A549 (cell line): ENCODE measurements around the gene SLC39A5. TPM values are rescaled to one million over a fixed set of nuclear protein-coding genes. Genes with fewer than 3 reads are reported as not detected.

Experiments
- ATAC-seq, 2 experiments: fragments of 200-7000 bp in 1 of 2; fragments of >200 bp in 1 of 2; cut with Nextera tagmentation in 1 of 2; cut with Tn5 transposase in 1 of 2; 3 replicates each; pipeline versions ENCODE4 v1.8.0 to v1.9.1; 2018 to 2020; ENCODE audit warnings: mild to moderate bottlenecking in 1 of 2, moderate library complexity in 1 of 2
- CTCF ChIA-PET: fragments of 300-600 bp; sonication (Branson Sonifier 250); formaldehyde crosslinking; extraction: SDS; loops from one replicate; lab custom pipeline; 2021; ENCODE audit warnings: antibody characterized with exemption, inconsistent platforms; lab: Yijun Ruan, JAX
- POLR2A ChIA-PET: fragments of 350-600 bp; formaldehyde crosslinking; extraction: SDS; loops from one replicate; lab custom pipeline; 2021; ENCODE audit warnings: antibody characterized with exemption, inconsistent platforms; lab: Yijun Ruan, JAX
- DNase-seq, 2 experiments: peaks; one replicate each; pipeline versions ENCODE4 v3.0.0 to v3.0.0-alpha.2; 2011 to 2016; ENCODE audit warnings: low read depth in 1 of 2, low spot score in 1 of 2
- FAIRE-seq: peaks from 2 replicates; lab custom pipeline; 2011; peaks lifted over from hg19 to GRCh38; lab: Jason Lieb, UNC
- H3K27ac ChIP-seq, 2 experiments: fragments of >200 bp; sonication (Bioruptor Twin); formaldehyde crosslinking; 3 replicates each; pipeline ENCODE4 v1.5.1; 2016 to 2017
- H3K4me1 ChIP-seq: fragments of >200 bp; sonication (Bioruptor Twin); formaldehyde crosslinking; 3 replicates; pipeline ENCODE4 v1.6.1; 2016
- H3K4me2 ChIP-seq: fragments of >200 bp; sonication (Bioruptor Twin); formaldehyde crosslinking; 3 replicates; pipeline ENCODE4 v1.6.1; 2016
- H3K4me3 ChIP-seq: fragments of >200 bp; sonication (Bioruptor Twin); formaldehyde crosslinking; 3 replicates; pipeline ENCODE4 v1.5.1; 2016
- H3K9me3 ChIP-seq: fragments of >200 bp; sonication (Bioruptor Twin); formaldehyde crosslinking; 3 replicates; pipeline ENCODE4 v1.6.1; 2016
- BHLHE40 ChIP-seq: IDR thresholded peaks from 2 replicates; pipeline ENCODE4 v1.6.1; 2012; ENCODE audit warnings: low read depth, low read length, inconsistent platforms
- CBX2 ChIP-seq: fragments of 200-600 bp; sonication (generic); IDR thresholded peaks from 2 replicates; pipeline ENCODE4 v1.6.1; 2016; ENCODE audit warnings: low read depth, mild to moderate bottlenecking, borderline replicate concordance
- CHD4 ChIP-seq: fragments of 200-600 bp; sonication (generic); IDR thresholded peaks from 2 replicates; pipeline ENCODE4 v1.6.1; 2016; ENCODE audit warnings: antibody characterized with exemption, mild to moderate bottlenecking, borderline replicate concordance
- EHMT2 ChIP-seq: fragments of 200-600 bp; sonication (generic); IDR thresholded peaks from 2 replicates; pipeline ENCODE4 v1.6.1; 2016; ENCODE audit warnings: antibody characterized with exemption, low read depth, mild to moderate bottlenecking, moderate library complexity
- FOXS1 ChIP-seq: fragments of 250-450 bp; sonication (Bioruptor Pico); IDR thresholded peaks from 2 replicates; pipeline ENCODE4 v1.5.0; 2020; ENCODE audit warnings: mild to moderate bottlenecking, moderate library complexity
- GATA3 ChIP-seq: IDR thresholded peaks from 2 replicates; pipeline ENCODE4 v1.6.1; 2012; ENCODE audit warnings: borderline replicate concordance
- HEYL ChIP-seq: fragments of 250-450 bp; sonication (Bioruptor Pico); IDR thresholded peaks from 2 replicates; pipeline ENCODE4 v1.8.0; 2021; ENCODE audit warnings: mild to moderate bottlenecking, moderate library complexity
- HOXA7 ChIP-seq: fragments of 250-450 bp; sonication (Bioruptor Pico); IDR thresholded peaks from 2 replicates; pipeline ENCODE4 v1.5.0; 2020; ENCODE audit warnings: mild to moderate bottlenecking, moderate library complexity
- HOXB5 ChIP-seq: fragments of 250-450 bp; sonication (Bioruptor Pico); IDR thresholded peaks from 2 replicates; pipeline ENCODE4 v1.5.0; 2020; ENCODE audit warnings: mild to moderate bottlenecking, moderate library complexity
- KDM1A ChIP-seq: fragments of 200-600 bp; sonication (generic); IDR thresholded peaks from 2 replicates; pipeline ENCODE4 v1.6.1; 2016; ENCODE audit warnings: low read depth, mild to moderate bottlenecking
- KDM5A ChIP-seq: fragments of 200-600 bp; sonication (generic); IDR thresholded peaks from 2 replicates; pipeline ENCODE4 v1.6.1; 2016; ENCODE audit warnings: antibody characterized with exemption, mild to moderate bottlenecking
- PHF8 ChIP-seq: fragments of 200-600 bp; sonication (generic); IDR thresholded peaks from 2 replicates; pipeline ENCODE4 v1.6.1; 2016; ENCODE audit warnings: low read depth, mild to moderate bottlenecking, antibody characterized with exemption, moderate library complexity, borderline replicate concordance
- POLR2AphosphoS2 ChIP-seq: conservative IDR thresholded peaks from 2 replicates; pipeline ENCODE4 v1.6.1; 2012; ENCODE audit warnings: low read length, improper control_type of control experiment, inconsistent platforms
- RARB ChIP-seq: fragments of 250-450 bp; sonication (Bioruptor Pico); IDR thresholded peaks from 2 replicates; pipeline ENCODE4 v1.8.0; 2021; ENCODE audit warnings: mild to moderate bottlenecking, moderate library complexity
- SMC3 ChIP-seq: fragments of >200 bp; sonication (Bioruptor Twin); formaldehyde crosslinking; IDR thresholded peaks from 3 replicates; pipeline ENCODE4 v1.6.1; 2018; ENCODE audit warnings: inconsistent platforms
- SREBF2 ChIP-seq: fragments of 450-650 bp; IDR thresholded peaks from 2 replicates; pipeline ENCODE4 v1.6.1; 2014; ENCODE audit warnings: mild to moderate bottlenecking, moderate library complexity
- TFCP2L1 ChIP-seq: fragments of 250-450 bp; sonication (Bioruptor Pico); IDR thresholded peaks from 2 replicates; pipeline ENCODE4 v1.5.0; 2021; ENCODE audit warnings: mild to moderate bottlenecking
- TP53 ChIP-seq: fragments of 250-450 bp; sonication (Bioruptor Pico); IDR thresholded peaks from 2 replicates; pipeline ENCODE4 v1.5.0; 2021; ENCODE audit warnings: mild to moderate bottlenecking, moderate library complexity
- USF2 ChIP-seq: fragments of 450-650 bp; IDR thresholded peaks from 2 replicates; pipeline ENCODE4 v1.6.1; 2014; ENCODE audit warnings: antibody characterized with exemption
- ZC3H11A ChIP-seq: fragments of 450-650 bp; IDR thresholded peaks from 2 replicates; pipeline ENCODE4 v1.6.1; 2014; ENCODE audit warnings: antibody characterized with exemption, mild to moderate bottlenecking
- ZNF302 ChIP-seq: fragments of 250-450 bp; sonication (Bioruptor Pico); IDR thresholded peaks from 2 replicates; pipeline ENCODE4 v1.9.0; 2021; ENCODE audit warnings: inconsistent platforms, mild to moderate bottlenecking, moderate library complexity
- ZSCAN20 ChIP-seq: fragments of 250-450 bp; sonication (Bioruptor Pico); IDR thresholded peaks from 2 replicates; pipeline ENCODE4 v1.8.0; 2022; ENCODE audit warnings: mild to moderate bottlenecking, moderate library complexity
- WGBS: methylation state at CpG from one replicate; pipeline ENCODE4 v1.1.6; 2017; ENCODE audit errors: missing lambda C conversion rate; 5-methylcytosine and 5-hydroxymethylcytosine counted together
- polyA minus RNA-seq: library from RNA; depleted of rRNA, polyadenylated mRNA; stranded (reverse); fragments of >200 nt; gene quantifications from 2 replicates; pipeline ENCODE4 v1.2.3, GENCODE V29; 2011; rRNA and poly(A)+ RNA removed
- polyA plus RNA-seq, 4 experiments: library from polyadenylated mRNA; depleted of rRNA in 3 of 4; stranded (reverse); fragments of >200 nt; fragmentation: RNase III in 1 of 4; extraction: RNeasy Plus Mini Kit Qiagen cat#74134 plus additional on column Dnase treatment in 1 of 4; gene quantifications; 2 replicates in 3 of 4; 3 replicates in 1 of 4; pipeline ENCODE4 v1.2.3, GENCODE V29; 2011 to 2017
- TF ChIP-seq, protein P1 (sequence below): IDR thresholded peaks from 2 replicates; pipeline ENCODE4 v1.6.1; 2012
- TF ChIP-seq, protein P2 (sequence below): fragments of >200 bp; sonication (Bioruptor Twin); formaldehyde crosslinking; IDR thresholded peaks from 2 replicates; pipeline ENCODE4 v1.6.1; 2016

SLC39A5 gene
- polyA plus RNA-seq (2011; rRNA removed) (0.42 TPM in 1 of 2 replicates, not detected in the other), polyA plus RNA-seq (2017; fragmentation: RNase III; extraction: RNeasy Plus Mini Kit Qiagen cat#74134 plus additional on column Dnase treatment) (0.09 to 0.23 TPM in 2 of 3 replicates, not detected in the other), polyA minus RNA-seq (1.2 TPM in 1 of 2 replicates, not detected in the other)
- polyA plus RNA-seq (2012; cell fraction: cytosol; rRNA removed): 0.17 and 0.21 TPM in 2 replicates
- polyA plus RNA-seq (2012; cell fraction: nucleus; rRNA removed): 0.70 and 0.78 TPM in 2 replicates

GRCh38 chr12:56229916-56230431, at the start of gene SLC39A5:
Gene SLC39A5, plus strand, starts transcription at chr12:56230051. Its CDS starts 1,224 bp downstream, at chr12:56231275.
- Histone ChIP-seq H3K4me2 (0 out of 3 replicates have a peak within 1 kb of the TSS, but pooled peaks have one; percentile 22), H3K4me1 (peaks cover 14% of the 10 kb centered on the region), H3K9me3 (no peaks in the 10 kb centered on the region), H3K4me3 (no peak within 1 kb of the TSS), H3K27ac (no peak within 1 kb of the TSS)
- TF ChIP-seq USF2 (no peak), ZNF302 (CRISPR knock-in tag) (no peak), HOXB5 (CRISPR knock-in tag) (no peak), HOXA7 (CRISPR knock-in tag) (no peak), ZC3H11A (no peak), SREBF2 (no peak), CHD4 (no peak), BHLHE40 (no peak)
- DNase-seq (no peak), ATAC-seq (no peak), FAIRE-seq (no peak)
- WGBS: 94% methylated on average over 4 of the region's 4 CpGs
- ChIA-PET POLR2A (interaction anchor here (1.9 kb wide), 1 partner anchor 8 kb away, joined by 6 read pairs; the partner anchor contains the start of gene RNF41), CTCF (interaction anchor here (2.5 kb wide), 1 partner anchor 40 kb away, joined by 11 read pairs; the partner anchor contains the start of gene SMARCC2)

- 97% methylated on average over 2 of the region's 2 CpGs for WGBS
- Histone ChIP-seq H3K9me3 (no peaks in the 10 kb centered on the region), H3K4me3 (no peak overlapping the region), H3K4me2 (peak overlapping the region; percentile 99), H3K27ac (no peak overlapping the region), H3K4me1 (peaks cover 13% of the 10 kb centered on the region)
- ChIA-PET CTCF (interaction anchor here (1.1 to 6.8 kb wide), 6 partner anchors 12 to 62 kb away, joined by 3 to 204 read pairs (median 49); partner anchors contain the start of genes ESYT1, MYL6, RNF41 and ZC3H10), POLR2A (interaction anchor here (1.5 kb wide), 1 partner anchor 28 kb away, joined by 7 read pairs; the partner anchor contains the start of gene MYL6)
- FAIRE-seq: no peak
- ATAC-seq: no peak
- no peak for DNase-seq
- no peak for TF ChIP-seq EHMT2
- TF ChIP-seq, protein P1, sequence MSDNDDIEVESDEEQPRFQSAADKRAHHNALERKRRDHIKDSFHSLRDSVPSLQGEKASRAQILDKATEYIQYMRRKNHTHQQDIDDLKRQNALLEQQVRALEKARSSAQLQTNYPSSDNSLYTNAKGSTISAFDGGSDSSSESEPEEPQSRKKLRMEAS: no peak
- TF ChIP-seq POLR2AphosphoS2: no peak
- no peak for TF ChIP-seq CBX2
- no peak for TF ChIP-seq TP53
- TF ChIP-seq SMC3: no peak
- no peak for TF ChIP-seq PHF8
- no peak for TF ChIP-seq GATA3
- no peak for TF ChIP-seq RARB (CRISPR knock-in tag)
- TF ChIP-seq HOXB5 (CRISPR knock-in tag): no peak
- TF ChIP-seq HEYL (CRISPR knock-in tag): no peak
- TF ChIP-seq KDM1A: no peak
Measured at GRCh38 chr12:56186957-56187356, 42.9 kb upstream of the SLC39A5 start.

DNA sequence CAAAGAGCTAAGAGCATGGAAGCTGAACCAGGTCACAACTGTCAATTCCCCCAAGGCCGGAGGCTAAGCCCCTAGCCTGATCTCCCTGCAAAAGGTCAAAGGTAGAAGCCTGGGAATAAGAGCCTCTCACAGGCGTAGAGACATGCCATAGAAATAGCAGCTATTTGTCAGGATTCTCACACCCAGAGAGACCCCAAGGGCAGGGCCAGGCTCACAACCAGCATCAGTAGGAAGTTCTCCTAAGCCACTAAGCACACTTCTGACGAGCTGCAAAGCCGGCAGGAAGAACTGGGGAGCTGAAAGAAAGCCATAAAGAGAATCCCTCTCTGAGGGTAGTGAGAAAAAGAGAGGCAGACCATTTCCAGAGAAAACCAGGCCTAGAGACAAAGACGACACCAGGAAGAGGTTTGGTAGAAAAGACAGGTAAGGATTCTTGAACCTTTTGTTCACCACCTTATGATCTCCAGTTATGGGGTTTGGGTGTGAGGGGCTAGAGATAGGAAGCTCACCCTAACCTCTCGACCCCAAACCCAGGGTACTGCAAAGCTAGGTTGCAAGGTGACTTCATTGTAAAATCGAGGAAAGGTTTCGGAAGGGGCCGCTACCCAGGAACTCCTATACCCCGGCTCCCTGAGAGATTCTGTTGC, 41.6 kb upstream of the SLC39A5 start:
- H3K27ac ChIP-seq: peak overlapping the region; percentile 93 to 99
- no peak for TF ChIP-seq TFCP2L1 (CRISPR knock-in tag)
- TF ChIP-seq, protein P2, sequence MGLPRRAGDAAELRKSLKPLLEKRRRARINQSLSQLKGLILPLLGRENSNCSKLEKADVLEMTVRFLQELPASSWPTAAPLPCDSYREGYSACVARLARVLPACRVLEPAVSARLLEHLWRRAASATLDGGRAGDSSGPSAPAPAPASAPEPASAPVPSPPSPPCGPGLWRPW: no peak
- no peak for TF ChIP-seq FOXS1 (CRISPR knock-in tag)
- no peak for TF ChIP-seq ZSCAN20 (CRISPR knock-in tag)
- TF ChIP-seq KDM5A: no peak
- no peak for TF ChIP-seq ZNF302 (CRISPR knock-in tag)
- no peak for TF ChIP-seq HOXB5 (CRISPR knock-in tag)
- no peak for TF ChIP-seq HEYL (CRISPR knock-in tag)
- TF ChIP-seq, all 56 proteins: peak for 0
- H3K4me3 ChIP-seq: peak overlapping the region; percentile 81
- H3K4me1 ChIP-seq: peaks cover 13% of the 10 kb centered on the region
- no peak for FAIRE-seq
- CTCF ChIA-PET: interaction anchor here (0.5 to 6.8 kb wide), 16 partner anchors 9 to 396 kb away, joined by 3 to 204 read pairs (median 24); partner anchors contain the start of genes ANKRD52, ESYT1, MYL6 and RNF41
- H3K9me3 ChIP-seq: no peaks in the 10 kb centered on the region
- no peak for ATAC-seq
- POLR2A ChIA-PET: interaction anchor here (1.5 to 1.7 kb wide), 2 partner anchors 29 to 69 kb away, joined by 7 to 36 read pairs; partner anchors contain the start of genes MYL6 and ZC3H10
- WGBS: 27% methylated on average over 10 of the region's 10 CpGs
- DNase-seq: no peak
- peak overlapping the region; percentile 99 for H3K4me2 ChIP-seq
